Osteocyte (in vitro differentiated cells): ENCODE data around the gene TSPAN6. TPM values are rescaled to one million over a fixed set of nuclear protein-coding genes. Genes with fewer than 3 reads are reported as not detected.

Source experiments
- DNase-seq: peaks from one replicate; pipeline ENCODE4 v3.0.0; 2021; ENCODE audit warnings: mixed read lengths; ENCODE audit not compliant: unreplicated experiment; ENCODE audit errors: extremely low spot score
- H3K27ac Mint-ChIP-seq: one replicate; pipeline ENCODE4 v1.8.0; 2021; ENCODE audit warnings: mild to moderate bottlenecking, mixed read lengths; ENCODE audit not compliant: unreplicated experiment
- H3K27me3 Mint-ChIP-seq: one replicate; pipeline ENCODE4 v1.8.0; 2021; ENCODE audit warnings: mixed read lengths; ENCODE audit not compliant: unreplicated experiment
- H3K36me3 Mint-ChIP-seq: one replicate; pipeline ENCODE4 v1.8.0; 2021; ENCODE audit warnings: mixed read lengths; ENCODE audit not compliant: unreplicated experiment
- H3K4me1 Mint-ChIP-seq: one replicate; pipeline ENCODE4 v1.8.0; 2021; ENCODE audit warnings: mixed read lengths; ENCODE audit not compliant: unreplicated experiment
- H3K4me3 Mint-ChIP-seq: one replicate; pipeline ENCODE4 v1.8.0; 2021; ENCODE audit warnings: mild to moderate bottlenecking, moderate library complexity, mixed read lengths; ENCODE audit not compliant: unreplicated experiment
- H3K9me3 Mint-ChIP-seq: one replicate; pipeline ENCODE4 v1.8.0; 2021; ENCODE audit warnings: mixed read lengths; ENCODE audit not compliant: unreplicated experiment
- total RNA-seq: library from RNA; stranded (reverse); gene quantifications from 2 replicates; pipeline ENCODE4 v1.2.1, GENCODE V29; 2021
- TF ChIP-seq, protein P1 (sequence below): fragments of 200-600 bp; sonication (generic); IDR thresholded peaks from 2 replicates; pipeline ENCODE4 v1.5.0; 2021; ENCODE audit warnings: antibody characterized with exemption, mild to moderate bottlenecking, moderate library complexity

The TSPAN6 gene
- total RNA-seq, 1 donor from 2014 or later = 49.3 TPM

DNA sequence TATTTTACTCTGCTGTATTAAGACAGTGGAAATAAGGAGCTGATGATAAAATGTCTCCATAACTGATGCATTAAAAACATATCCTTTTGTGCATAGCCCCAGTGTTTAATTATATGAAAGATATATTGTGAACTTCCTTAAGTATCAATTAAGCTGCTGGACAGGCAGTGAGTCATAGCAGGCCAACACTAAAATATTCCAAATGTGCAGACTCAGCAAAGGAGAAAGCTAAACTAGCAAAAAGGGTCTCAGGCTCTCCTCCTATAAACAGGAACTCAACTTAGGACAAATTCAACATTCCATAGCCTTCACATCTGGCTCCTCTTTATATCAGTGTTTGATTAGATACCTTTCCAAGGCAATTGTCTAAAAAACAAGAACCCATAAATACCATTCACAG is 36.3 kb downstream of the TSPAN6 start:
- Mint-ChIP-seq H3K4me3 (no peak overlapping the region), H3K4me1 (no peaks in the 10 kb centered on the region), H3K36me3 (no peaks in the 10 kb centered on the region), H3K27me3 (no peaks in the 10 kb centered on the region), H3K9me3 (peaks cover 4% of the 10 kb centered on the region), H3K27ac (no peak overlapping the region)
- TF ChIP-seq, protein P1, sequence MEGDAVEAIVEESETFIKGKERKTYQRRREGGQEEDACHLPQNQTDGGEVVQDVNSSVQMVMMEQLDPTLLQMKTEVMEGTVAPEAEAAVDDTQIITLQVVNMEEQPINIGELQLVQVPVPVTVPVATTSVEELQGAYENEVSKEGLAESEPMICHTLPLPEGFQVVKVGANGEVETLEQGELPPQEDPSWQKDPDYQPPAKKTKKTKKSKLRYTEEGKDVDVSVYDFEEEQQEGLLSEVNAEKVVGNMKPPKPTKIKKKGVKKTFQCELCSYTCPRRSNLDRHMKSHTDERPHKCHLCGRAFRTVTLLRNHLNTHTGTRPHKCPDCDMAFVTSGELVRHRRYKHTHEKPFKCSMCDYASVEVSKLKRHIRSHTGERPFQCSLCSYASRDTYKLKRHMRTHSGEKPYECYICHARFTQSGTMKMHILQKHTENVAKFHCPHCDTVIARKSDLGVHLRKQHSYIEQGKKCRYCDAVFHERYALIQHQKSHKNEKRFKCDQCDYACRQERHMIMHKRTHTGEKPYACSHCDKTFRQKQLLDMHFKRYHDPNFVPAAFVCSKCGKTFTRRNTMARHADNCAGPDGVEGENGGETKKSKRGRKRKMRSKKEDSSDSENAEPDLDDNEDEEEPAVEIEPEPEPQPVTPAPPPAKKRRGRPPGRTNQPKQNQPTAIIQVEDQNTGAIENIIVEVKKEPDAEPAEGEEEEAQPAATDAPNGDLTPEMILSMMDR = no peak
- DNase-seq = no peak

DNA sequence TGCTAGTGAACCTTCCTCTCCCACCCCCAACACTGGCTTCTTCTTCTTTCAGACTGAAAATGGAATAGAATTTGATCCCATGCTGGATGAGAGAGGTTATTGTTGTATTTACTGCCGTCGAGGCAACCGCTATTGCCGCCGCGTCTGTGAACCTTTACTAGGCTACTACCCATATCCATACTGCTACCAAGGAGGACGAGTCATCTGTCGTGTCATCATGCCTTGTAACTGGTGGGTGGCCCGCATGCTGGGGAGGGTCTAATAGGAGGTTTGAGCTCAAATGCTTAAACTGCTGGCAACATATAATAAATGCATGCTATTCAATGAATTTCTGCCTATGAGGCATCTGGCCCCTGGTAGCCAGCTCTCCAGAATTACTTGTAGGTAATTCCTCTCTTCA is 37.1 kb downstream of the TSPAN6 start:
- Mint-ChIP-seq H3K4me1 (no peaks in the 10 kb centered on the region), H3K4me3 (no peak overlapping the region), H3K36me3 (no peaks in the 10 kb centered on the region), H3K9me3 (peaks cover 7% of the 10 kb centered on the region), H3K27ac (no peak overlapping the region), H3K27me3 (no peaks in the 10 kb centered on the region)
- TF ChIP-seq, protein P1 = no peak
- DNase-seq = no peak

DNA sequence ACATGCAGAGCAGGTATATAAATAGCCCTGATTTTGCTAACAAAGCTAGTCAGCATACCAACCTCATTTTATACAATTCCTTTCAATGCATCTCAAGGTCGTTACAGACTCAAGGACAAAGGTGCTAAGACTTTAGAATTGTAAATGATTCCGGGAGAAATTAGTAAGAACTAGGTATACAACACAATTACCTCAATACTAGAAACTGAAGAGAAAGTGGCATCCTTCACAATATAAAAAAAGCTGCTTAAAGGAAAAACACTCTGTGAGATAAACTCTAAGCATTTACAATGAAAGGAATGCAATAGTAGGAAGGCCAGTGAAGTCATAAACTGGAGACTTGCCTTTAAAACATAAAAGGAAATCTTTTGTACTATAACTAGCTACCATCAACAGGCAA is 40.0 kb downstream of the TSPAN6 start:
- H3K4me1 Mint-ChIP-seq = no peaks in the 10 kb centered on the region
- no peaks in the 10 kb centered on the region for H3K27me3 Mint-ChIP-seq
- H3K9me3 Mint-ChIP-seq = peaks cover 2% of the 10 kb centered on the region
- H3K36me3 Mint-ChIP-seq = no peaks in the 10 kb centered on the region
- DNase-seq = no peak
- H3K4me3 Mint-ChIP-seq = no peak overlapping the region
- TF ChIP-seq, protein P1 = no peak
- no peak overlapping the region for H3K27ac Mint-ChIP-seq

DNA sequence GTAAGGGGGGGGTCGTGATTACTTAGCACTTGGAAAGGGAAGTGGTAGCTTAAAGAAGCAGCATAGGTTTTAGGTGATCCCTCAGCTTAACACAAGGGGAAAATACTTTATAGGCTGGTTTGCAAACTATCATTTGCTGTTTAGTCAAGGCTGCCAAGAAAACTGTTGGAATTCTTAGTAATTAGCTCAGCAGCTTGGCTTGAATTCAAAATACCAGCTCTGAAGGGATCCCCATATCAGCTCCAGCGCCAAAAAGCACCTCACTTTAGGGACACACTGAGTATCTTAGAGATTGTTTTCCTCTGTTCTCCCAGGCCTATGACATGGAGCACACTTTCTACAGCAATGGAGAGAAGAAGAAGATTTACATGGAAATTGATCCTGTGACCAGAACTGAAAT is 43.0 kb downstream of the TSPAN6 start:
- TF ChIP-seq, protein P1 = no peak
- DNase-seq = no peak
- peaks cover 2% of the 10 kb centered on the region for H3K9me3 Mint-ChIP-seq
- H3K27ac Mint-ChIP-seq = no peak overlapping the region
- no peak overlapping the region for H3K4me3 Mint-ChIP-seq
- no peaks in the 10 kb centered on the region for H3K4me1 Mint-ChIP-seq
- H3K27me3 Mint-ChIP-seq = peaks cover 4% of the 10 kb centered on the region
- H3K36me3 Mint-ChIP-seq = no peaks in the 10 kb centered on the region

DNA sequence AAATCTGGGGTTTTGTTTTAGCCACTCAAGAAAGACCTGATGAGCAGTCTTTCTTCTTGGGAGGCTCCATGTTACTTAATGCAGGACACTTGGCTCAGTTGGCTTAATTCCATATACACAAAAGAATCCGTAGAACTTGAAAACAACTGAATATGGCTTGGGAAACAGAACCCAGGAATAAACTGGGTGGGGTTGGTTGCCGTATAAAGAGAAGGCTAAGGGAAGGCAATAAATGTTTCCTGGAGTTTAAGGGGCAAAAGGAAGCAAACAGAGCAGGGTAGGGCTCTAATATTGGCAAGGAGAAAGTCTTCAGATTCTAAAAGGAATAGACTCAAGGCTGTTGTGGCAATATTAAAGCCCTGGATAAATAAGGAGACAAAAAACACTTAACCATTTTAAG is 43.5 kb downstream of the TSPAN6 start:
- Mint-ChIP-seq H3K27me3 (peaks cover 5% of the 10 kb centered on the region), H3K4me3 (no peak overlapping the region), H3K4me1 (no peaks in the 10 kb centered on the region), H3K36me3 (no peaks in the 10 kb centered on the region), H3K27ac (no peak overlapping the region), H3K9me3 (peaks cover 2% of the 10 kb centered on the region)
- DNase-seq = no peak
- TF ChIP-seq, protein P1 = no peak
